ENCODE measurements around the gene SOX4.
A peak's percentile ranks its signal among the peaks of the same experiment; 100 is the strongest.
"Not testable (repeated sequence)": the region's sequence is repeated elsewhere in the genome, so short reads cannot be mapped to it uniquely, and the experiment has no call there.

SOX4 gene

GRCh38 chr6:21593412-21593926 lies at the start of gene SOX4:
Gene SOX4, plus strand, starts transcription at chr6:21593751. Its CDS starts 784 bp downstream, at chr6:21594535.
- peak in 1 of 4 experiments; percentile 44 for DNase-seq

- DNase-seq = not testable (repeated sequence)
These were observed 41.3 kb upstream of the SOX4 start for GRCh38 chr6:21552286-21552685.

GRCh38 chr6:21554286-21554685 lies 39.3 kb upstream of the SOX4 start:
- no peak for DNase-seq

- DNase-seq = no peak
These were observed 38.4 kb upstream of the SOX4 start for GRCh38 chr6:21555197-21555596.

GRCh38 chr6:21556511-21556910 lies 37.0 kb upstream of the SOX4 start:
- no peak for DNase-seq

GRCh38 chr6:21556968-21557721 lies 36.4 kb upstream of the SOX4 start:
- no peak for DNase-seq

GRCh38 chr6:21559238-21559637 lies 34.3 kb upstream of the SOX4 start:
- DNase-seq = no peak

- DNase-seq = no peak
These were observed 33.3 kb upstream of the SOX4 start for GRCh38 chr6:21560249-21560648.

- no peak for DNase-seq
These were observed 28.1 kb upstream of the SOX4 start for GRCh38 chr6:21565431-21565830.

GRCh38 chr6:21578523-21578922 lies 15.0 kb upstream of the SOX4 start:
- DNase-seq = no peak

GRCh38 chr6:21582651-21583050 lies 10.9 kb upstream of the SOX4 start:
- no peak for DNase-seq

GRCh38 chr6:21586300-21586699 lies 7.3 kb upstream of the SOX4 start:
- no peak for DNase-seq

- DNase-seq = no peak
These were observed 6.8 kb upstream of the SOX4 start for GRCh38 chr6:21586740-21587178.

GRCh38 chr6:21587179-21587960 lies 6.2 kb upstream of the SOX4 start:
- no peak for DNase-seq

GRCh38 chr6:21587961-21588480 lies 5.5 kb upstream of the SOX4 start:
- DNase-seq = no peak

- no peak for DNase-seq
These were observed 4.8 kb upstream of the SOX4 start for GRCh38 chr6:21588481-21589351.

- peak; percentile 24 to 77 (median 54) for DNase-seq
These were observed 3.9 kb upstream of the SOX4 start for GRCh38 chr6:21589352-21590345.

- no peak for DNase-seq
These were observed 3.2 kb upstream of the SOX4 start for GRCh38 chr6:21590346-21590745.

- DNase-seq = no peak
These were observed 2.1 kb upstream of the SOX4 start for GRCh38 chr6:21591446-21591845.

- DNase-seq = no peak
These were observed 598 bp upstream of the SOX4 start for GRCh38 chr6:21592953-21593352.

- peak in 1 of 4 experiments; percentile 7 for DNase-seq
These were observed 420 bp downstream of the SOX4 start for GRCh38 chr6:21593927-21594415.

Measured in activated naive CD4-positive, alpha-beta T cell (primary cell).